ENCODE results near the gene SNX5. TPM values are rescaled to one million over a fixed set of nuclear protein-coding genes. Genes with fewer than 3 reads are reported as not detected.

The SNX5 gene
- total RNA-seq, 1 donor from 2014 or later, result 133 TPM

DNA sequence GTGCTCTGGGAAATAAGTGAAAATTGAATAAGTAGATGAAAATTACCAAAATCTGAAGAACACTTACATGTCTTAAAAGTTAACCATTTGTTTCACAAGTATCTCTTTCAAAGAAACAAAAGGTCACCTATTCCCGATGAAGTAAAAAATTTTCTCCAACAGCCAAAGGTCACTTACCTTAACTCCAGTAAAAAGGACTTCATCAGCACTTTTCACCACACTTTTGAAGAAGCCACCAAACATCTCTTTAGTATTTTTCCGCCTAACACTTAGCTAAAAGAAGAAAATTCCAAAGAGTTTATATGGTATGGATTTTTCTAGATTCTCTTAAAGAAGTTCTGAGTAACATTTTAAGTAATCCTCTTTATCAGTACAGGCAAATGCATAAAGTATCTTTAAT lies 17.3 kb downstream of the SNX5 start:
- TF ChIP-seq, protein P1, sequence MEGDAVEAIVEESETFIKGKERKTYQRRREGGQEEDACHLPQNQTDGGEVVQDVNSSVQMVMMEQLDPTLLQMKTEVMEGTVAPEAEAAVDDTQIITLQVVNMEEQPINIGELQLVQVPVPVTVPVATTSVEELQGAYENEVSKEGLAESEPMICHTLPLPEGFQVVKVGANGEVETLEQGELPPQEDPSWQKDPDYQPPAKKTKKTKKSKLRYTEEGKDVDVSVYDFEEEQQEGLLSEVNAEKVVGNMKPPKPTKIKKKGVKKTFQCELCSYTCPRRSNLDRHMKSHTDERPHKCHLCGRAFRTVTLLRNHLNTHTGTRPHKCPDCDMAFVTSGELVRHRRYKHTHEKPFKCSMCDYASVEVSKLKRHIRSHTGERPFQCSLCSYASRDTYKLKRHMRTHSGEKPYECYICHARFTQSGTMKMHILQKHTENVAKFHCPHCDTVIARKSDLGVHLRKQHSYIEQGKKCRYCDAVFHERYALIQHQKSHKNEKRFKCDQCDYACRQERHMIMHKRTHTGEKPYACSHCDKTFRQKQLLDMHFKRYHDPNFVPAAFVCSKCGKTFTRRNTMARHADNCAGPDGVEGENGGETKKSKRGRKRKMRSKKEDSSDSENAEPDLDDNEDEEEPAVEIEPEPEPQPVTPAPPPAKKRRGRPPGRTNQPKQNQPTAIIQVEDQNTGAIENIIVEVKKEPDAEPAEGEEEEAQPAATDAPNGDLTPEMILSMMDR (IDR thresholded peaks at IDR 0.05; ENCODE audit: unreplicated experiment), result no peak
- Mint-ChIP-seq H3K27me3 (ENCODE audit: low read depth) (no peaks in the 10 kb centered on the region), H3K27ac (no peak overlapping the region), H3K4me1 (peaks cover 7% of the 10 kb centered on the region), H3K36me3 (peaks cover 70% of the 10 kb centered on the region), H3K4me3 (no peak overlapping the region), H3K9me3 (no peaks in the 10 kb centered on the region)
- no peak for DNase-seq (ENCODE audit: low spot score in 2 of 2, unreplicated experiment in 2 of 2)

DNA sequence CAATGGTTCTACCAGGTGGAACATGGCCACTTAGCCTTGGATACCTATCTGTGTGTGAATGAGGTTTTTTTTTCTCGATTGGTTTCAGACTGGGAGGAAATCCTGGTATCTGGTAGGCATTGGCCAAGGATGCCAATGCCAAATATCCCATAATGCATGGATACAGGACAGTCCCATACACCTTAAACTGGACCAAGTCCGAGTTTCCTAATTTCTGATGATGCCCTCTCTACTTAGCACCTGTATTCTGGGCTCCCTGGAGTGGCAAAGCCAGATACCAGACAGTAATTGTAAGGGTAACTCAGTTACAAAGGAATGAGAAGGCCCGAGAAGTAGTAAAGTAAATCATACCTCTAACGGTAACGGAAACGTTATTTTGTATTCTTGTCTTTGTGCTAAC lies 17.9 kb downstream of the SNX5 start:
- no peak overlapping the region for H3K27ac Mint-ChIP-seq
- H3K9me3 Mint-ChIP-seq, result no peaks in the 10 kb centered on the region
- no peaks in the 10 kb centered on the region for H3K27me3 Mint-ChIP-seq (ENCODE audit: low read depth)
- TF ChIP-seq, protein P1 (IDR thresholded peaks at IDR 0.05; ENCODE audit: unreplicated experiment), result no peak
- DNase-seq (ENCODE audit: low spot score in 2 of 2, unreplicated experiment in 2 of 2), result no peak
- H3K4me1 Mint-ChIP-seq, result peaks cover 7% of the 10 kb centered on the region
- peaks cover 72% of the 10 kb centered on the region for H3K36me3 Mint-ChIP-seq
- no peak overlapping the region for H3K4me3 Mint-ChIP-seq

DNA sequence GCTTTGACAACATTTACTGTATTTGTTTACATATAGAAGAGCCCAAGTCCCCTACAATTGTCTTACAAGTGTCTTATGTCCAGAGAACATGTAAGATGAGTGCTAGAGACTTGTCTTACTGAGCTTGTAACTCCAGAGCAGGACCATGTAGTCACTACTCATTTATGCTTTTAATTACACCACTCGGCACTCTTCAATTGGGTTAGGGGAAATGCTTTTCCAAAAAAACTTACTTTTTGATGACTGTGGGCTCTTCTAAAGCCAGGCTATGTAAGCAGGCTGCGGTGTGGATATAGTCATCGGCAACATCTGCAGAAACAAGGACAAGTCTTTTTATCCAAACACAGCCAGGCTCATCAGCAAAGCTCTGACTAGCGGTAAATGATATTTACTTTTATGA lies 18.7 kb downstream of the SNX5 start:
- no peak overlapping the region for H3K27ac Mint-ChIP-seq
- no peaks in the 10 kb centered on the region for H3K9me3 Mint-ChIP-seq
- peaks cover 70% of the 10 kb centered on the region for H3K36me3 Mint-ChIP-seq
- H3K4me1 Mint-ChIP-seq, result peaks cover under 1% of the 10 kb centered on the region
- TF ChIP-seq, protein P1 (IDR thresholded peaks at IDR 0.05; ENCODE audit: unreplicated experiment), result no peak
- no peak for DNase-seq (ENCODE audit: low spot score in 2 of 2, unreplicated experiment in 2 of 2)
- no peaks in the 10 kb centered on the region for H3K27me3 Mint-ChIP-seq (ENCODE audit: low read depth)
- no peak overlapping the region for H3K4me3 Mint-ChIP-seq

DNA sequence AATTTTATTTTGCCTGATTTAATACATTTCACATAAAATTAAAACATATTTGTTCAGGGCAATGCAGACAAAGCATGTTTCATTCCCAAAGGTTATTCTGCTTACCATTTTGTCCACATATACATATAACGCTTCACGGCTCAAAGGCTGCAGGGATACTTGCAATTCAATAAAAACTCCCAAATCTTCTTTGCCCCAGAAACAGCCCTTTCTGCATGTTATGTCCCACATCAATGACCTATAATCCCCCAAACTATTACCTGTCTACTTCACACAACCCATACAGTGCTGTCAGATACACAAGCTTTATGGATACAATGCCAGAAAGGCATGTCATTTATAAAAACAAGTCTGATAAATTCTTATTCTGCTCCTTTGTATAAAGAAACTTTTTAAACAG lies 20.2 kb downstream of the SNX5 start:
- Mint-ChIP-seq H3K36me3 (peaks cover 59% of the 10 kb centered on the region), H3K4me3 (no peak overlapping the region), H3K4me1 (no peaks in the 10 kb centered on the region), H3K27me3 (ENCODE audit: low read depth) (no peaks in the 10 kb centered on the region), H3K9me3 (no peaks in the 10 kb centered on the region), H3K27ac (no peak overlapping the region)
- TF ChIP-seq, protein P1 (IDR thresholded peaks at IDR 0.05; ENCODE audit: unreplicated experiment), result no peak
- DNase-seq (ENCODE audit: low spot score in 2 of 2, unreplicated experiment in 2 of 2), result no peak

DNA sequence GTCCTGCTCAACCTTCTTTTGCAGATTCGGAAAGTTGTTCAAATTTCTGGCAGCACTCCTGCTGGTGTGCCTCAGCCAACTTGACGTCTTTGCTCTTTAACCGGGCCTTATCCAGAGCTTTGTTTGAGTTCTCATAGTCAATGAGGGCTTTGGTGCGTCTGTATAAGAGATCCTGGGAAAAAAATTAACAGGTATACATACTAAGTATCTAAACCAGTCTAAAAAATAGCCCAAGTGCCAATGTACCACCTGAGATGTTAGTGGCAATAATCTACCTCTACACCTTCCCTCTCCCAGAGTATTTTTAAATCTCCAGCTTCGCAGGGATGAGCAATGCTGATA lies 21.1 kb downstream of the SNX5 start:
- Mint-ChIP-seq H3K27me3 (ENCODE audit: low read depth) (no peaks in the 10 kb centered on the region), H3K4me3 (no peak overlapping the region), H3K9me3 (no peaks in the 10 kb centered on the region), H3K4me1 (no peaks in the 10 kb centered on the region), H3K36me3 (peaks cover 59% of the 10 kb centered on the region), H3K27ac (no peak overlapping the region)
- TF ChIP-seq, protein P1 (IDR thresholded peaks at IDR 0.05; ENCODE audit: unreplicated experiment), result no peak
- no peak for DNase-seq (ENCODE audit: low spot score in 2 of 2, unreplicated experiment in 2 of 2)

Measured in mesothelial cell of epicardium (in vitro differentiated cells).